GM23338 (cell line): ENCODE data around the gene CEACAM8.

Experiments used
- EZH2 ChIP-seq: fragments of 200-600 bp; sonication (generic); IDR thresholded peaks from one replicate; pipeline ENCODE4 v1.8.0; 2017; ENCODE audit warnings: antibody characterized with exemption, mild to moderate bottlenecking, low read depth; ENCODE audit not compliant: unreplicated experiment
- TF ChIP-seq, protein P1 (sequence below), 2 experiments: fragments of 200-600 bp in 1 of 2; sonication (generic) in 1 of 2; conservative IDR thresholded peaks; 2 replicates each; pipeline versions ENCODE4 v1.5.1 to v1.6.1; 2016 to 2017; ENCODE audit warnings: antibody characterized with exemption in 2 of 2, low read depth in 2 of 2, mild to moderate bottlenecking in 2 of 2, moderate library complexity in 1 of 2
- TF ChIP-seq, protein P2 (sequence below): IDR thresholded peaks from one replicate; pipeline ENCODE4 v1.6.1; 2018; ENCODE audit warnings: antibody characterized with exemption; ENCODE audit not compliant: unreplicated experiment

DNA sequence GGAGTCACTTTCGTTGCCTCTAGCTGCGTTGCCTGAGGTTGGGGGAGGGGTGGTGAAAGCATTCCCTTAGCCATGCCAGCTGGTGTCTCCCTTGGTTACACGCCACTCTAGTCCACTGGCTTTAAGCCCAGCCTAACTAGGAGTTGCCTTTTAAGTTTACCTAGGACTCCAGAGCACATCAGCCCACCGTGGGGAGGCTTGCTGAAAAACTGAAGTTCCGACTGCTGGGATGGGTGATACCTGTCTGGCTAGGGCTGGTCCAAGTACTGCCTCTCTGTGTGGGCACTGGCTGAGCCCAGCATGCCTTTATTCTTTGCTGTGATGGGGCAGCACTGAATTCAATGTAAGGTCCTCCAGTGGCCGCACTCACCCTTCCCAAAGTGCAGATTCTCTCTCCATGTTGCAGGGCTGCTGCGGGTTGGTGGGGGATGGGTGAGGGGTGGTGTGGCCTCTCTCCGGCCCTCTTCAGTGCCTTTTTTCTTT, 54.6 kb downstream of the CEACAM8 start:
- TF ChIP-seq, protein P1, sequence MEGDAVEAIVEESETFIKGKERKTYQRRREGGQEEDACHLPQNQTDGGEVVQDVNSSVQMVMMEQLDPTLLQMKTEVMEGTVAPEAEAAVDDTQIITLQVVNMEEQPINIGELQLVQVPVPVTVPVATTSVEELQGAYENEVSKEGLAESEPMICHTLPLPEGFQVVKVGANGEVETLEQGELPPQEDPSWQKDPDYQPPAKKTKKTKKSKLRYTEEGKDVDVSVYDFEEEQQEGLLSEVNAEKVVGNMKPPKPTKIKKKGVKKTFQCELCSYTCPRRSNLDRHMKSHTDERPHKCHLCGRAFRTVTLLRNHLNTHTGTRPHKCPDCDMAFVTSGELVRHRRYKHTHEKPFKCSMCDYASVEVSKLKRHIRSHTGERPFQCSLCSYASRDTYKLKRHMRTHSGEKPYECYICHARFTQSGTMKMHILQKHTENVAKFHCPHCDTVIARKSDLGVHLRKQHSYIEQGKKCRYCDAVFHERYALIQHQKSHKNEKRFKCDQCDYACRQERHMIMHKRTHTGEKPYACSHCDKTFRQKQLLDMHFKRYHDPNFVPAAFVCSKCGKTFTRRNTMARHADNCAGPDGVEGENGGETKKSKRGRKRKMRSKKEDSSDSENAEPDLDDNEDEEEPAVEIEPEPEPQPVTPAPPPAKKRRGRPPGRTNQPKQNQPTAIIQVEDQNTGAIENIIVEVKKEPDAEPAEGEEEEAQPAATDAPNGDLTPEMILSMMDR (conservative IDR thresholded peaks at IDR 0.05; ENCODE audit: low read depth in 2 of 2) = no peak
- TF ChIP-seq, protein P2, sequence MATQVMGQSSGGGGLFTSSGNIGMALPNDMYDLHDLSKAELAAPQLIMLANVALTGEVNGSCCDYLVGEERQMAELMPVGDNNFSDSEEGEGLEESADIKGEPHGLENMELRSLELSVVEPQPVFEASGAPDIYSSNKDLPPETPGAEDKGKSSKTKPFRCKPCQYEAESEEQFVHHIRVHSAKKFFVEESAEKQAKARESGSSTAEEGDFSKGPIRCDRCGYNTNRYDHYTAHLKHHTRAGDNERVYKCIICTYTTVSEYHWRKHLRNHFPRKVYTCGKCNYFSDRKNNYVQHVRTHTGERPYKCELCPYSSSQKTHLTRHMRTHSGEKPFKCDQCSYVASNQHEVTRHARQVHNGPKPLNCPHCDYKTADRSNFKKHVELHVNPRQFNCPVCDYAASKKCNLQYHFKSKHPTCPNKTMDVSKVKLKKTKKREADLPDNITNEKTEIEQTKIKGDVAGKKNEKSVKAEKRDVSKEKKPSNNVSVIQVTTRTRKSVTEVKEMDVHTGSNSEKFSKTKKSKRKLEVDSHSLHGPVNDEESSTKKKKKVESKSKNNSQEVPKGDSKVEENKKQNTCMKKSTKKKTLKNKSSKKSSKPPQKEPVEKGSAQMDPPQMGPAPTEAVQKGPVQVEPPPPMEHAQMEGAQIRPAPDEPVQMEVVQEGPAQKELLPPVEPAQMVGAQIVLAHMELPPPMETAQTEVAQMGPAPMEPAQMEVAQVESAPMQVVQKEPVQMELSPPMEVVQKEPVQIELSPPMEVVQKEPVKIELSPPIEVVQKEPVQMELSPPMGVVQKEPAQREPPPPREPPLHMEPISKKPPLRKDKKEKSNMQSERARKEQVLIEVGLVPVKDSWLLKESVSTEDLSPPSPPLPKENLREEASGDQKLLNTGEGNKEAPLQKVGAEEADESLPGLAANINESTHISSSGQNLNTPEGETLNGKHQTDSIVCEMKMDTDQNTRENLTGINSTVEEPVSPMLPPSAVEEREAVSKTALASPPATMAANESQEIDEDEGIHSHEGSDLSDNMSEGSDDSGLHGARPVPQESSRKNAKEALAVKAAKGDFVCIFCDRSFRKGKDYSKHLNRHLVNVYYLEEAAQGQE = no peak
- TF ChIP-seq EZH2 = no peak
